Liver (tissue), 9 donors: ENCODE data around the gene TSKU. TPM values are rescaled to one million over a fixed set of nuclear protein-coding genes. Genes with fewer than 3 reads are reported as not detected.

Source experiments
- DNase-seq: peaks from one replicate; pipeline ENCODE4 v3.0.0-alpha.2; 2017; ENCODE audit warnings: low spot score
- H3K27ac ChIP-seq, 2 donors: one replicate each; pipeline ENCODE4 v1.7.0; 2013; ENCODE audit warnings: inconsistent platforms in 2 of 2, low read length in 2 of 2, control low read depth in 1 of 2, low read depth in 1 of 2, mild to moderate bottlenecking in 1 of 2
- H3K27me3 ChIP-seq, 4 donors: one replicate each; pipeline versions ENCODE4 v1.6.1 to v1.7.0; 2013; ENCODE audit warnings: low read length in 3 of 4, inconsistent platforms in 1 of 4, mild to moderate bottlenecking in 1 of 4, moderate library complexity in 1 of 4; ENCODE audit not compliant: control insufficient read depth in 4 of 4, insufficient read depth in 4 of 4
- H3K36me3 ChIP-seq, 4 donors: one replicate each; pipeline versions ENCODE4 v1.6.1 to v1.7.0; 2013; ENCODE audit warnings: low read length in 3 of 4, mild to moderate bottlenecking in 3 of 4, low read depth in 1 of 4, moderate library complexity in 1 of 4; ENCODE audit not compliant: control insufficient read depth in 4 of 4, insufficient read depth in 3 of 4
- H3K4me1 ChIP-seq, 4 donors: one replicate each; pipeline versions ENCODE4 v1.6.1 to v1.7.0; 2013; ENCODE audit warnings: low read length in 3 of 4, mild to moderate bottlenecking in 3 of 4, moderate library complexity in 1 of 4; ENCODE audit not compliant: control insufficient read depth in 4 of 4, insufficient read depth in 4 of 4
- H3K4me3 ChIP-seq, 3 donors: one replicate each; pipeline versions ENCODE4 v1.6.1 to v1.7.0; 2013; ENCODE audit warnings: low read length in 3 of 3, control low read depth in 1 of 3, low read depth in 1 of 3, mild to moderate bottlenecking in 1 of 3
- H3K9ac ChIP-seq, 2 donors: one replicate each; pipeline ENCODE4 v1.7.0; 2013; ENCODE audit warnings: low read length in 2 of 2, mild to moderate bottlenecking in 2 of 2, moderate library complexity in 2 of 2, control low read depth in 1 of 2, low read depth in 1 of 2
- H3K9me3 ChIP-seq, 4 donors: one replicate each; pipeline versions ENCODE4 v1.6.1 to v1.7.0; 2013; ENCODE audit warnings: low read length in 3 of 4; ENCODE audit not compliant: control insufficient read depth in 4 of 4
- ATF3 ChIP-seq: IDR thresholded peaks from 2 replicates; pipeline ENCODE4 v1.6.1; 2016; ENCODE audit warnings: antibody characterized with exemption
- CTCF ChIP-seq: fragments of 150-350 bp; IDR thresholded peaks from 2 replicates; pipeline ENCODE4 v1.5.1; 2017; ENCODE audit warnings: improper control_type of control experiment, low read depth, low read length; ENCODE audit not compliant: missing input control
- EGR1 ChIP-seq, 2 donors: IDR thresholded peaks; 2 replicates each; pipeline ENCODE4 v1.6.1; 2016 to 2018; ENCODE audit warnings: antibody characterized with exemption in 2 of 2, low read depth in 2 of 2
- FOXA1 ChIP-seq: IDR thresholded peaks from 2 replicates; pipeline ENCODE4 v1.6.1; 2016; ENCODE audit warnings: antibody characterized with exemption
- GABPA ChIP-seq, 2 donors: IDR thresholded peaks in 1 of 2; conservative IDR thresholded peaks in 1 of 2; 2 replicates each; pipeline ENCODE4 v1.6.1; 2016; ENCODE audit warnings: antibody characterized with exemption in 2 of 2, mild to moderate bottlenecking in 1 of 2, moderate library complexity in 1 of 2
- HNF4A ChIP-seq, 2 donors: conservative IDR thresholded peaks; 2 replicates each; pipeline ENCODE4 v1.6.1; 2016; ENCODE audit warnings: antibody characterized with exemption in 2 of 2, mild to moderate bottlenecking in 2 of 2
- HNF4G ChIP-seq: IDR thresholded peaks from 2 replicates; pipeline ENCODE4 v1.6.1; 2016; ENCODE audit warnings: antibody characterized with exemption
- JUND ChIP-seq, 2 donors: IDR thresholded peaks; 2 replicates each; pipeline ENCODE4 v1.6.1; 2016; ENCODE audit warnings: antibody characterized with exemption in 2 of 2
- MAX ChIP-seq: IDR thresholded peaks from 2 replicates; pipeline ENCODE4 v1.6.1; 2016; ENCODE audit warnings: antibody characterized with exemption
- NR2F2 ChIP-seq: IDR thresholded peaks from 2 replicates; pipeline ENCODE4 v1.6.1; 2016; ENCODE audit warnings: antibody characterized with exemption
- RAD21 ChIP-seq, 2 donors: IDR thresholded peaks; 2 replicates each; pipeline ENCODE4 v1.6.1; 2016; ENCODE audit warnings: antibody characterized with exemption in 2 of 2, mild to moderate bottlenecking in 2 of 2
- REST ChIP-seq: IDR thresholded peaks from 2 replicates; pipeline ENCODE4 v1.6.1; 2016; ENCODE audit warnings: antibody characterized with exemption, mild to moderate bottlenecking
- RXRA ChIP-seq, 2 donors: IDR thresholded peaks; 2 replicates each; pipeline ENCODE4 v1.6.1; 2017 to 2018; ENCODE audit warnings: antibody characterized with exemption in 2 of 2, mild to moderate bottlenecking in 1 of 2
- YY1 ChIP-seq: IDR thresholded peaks from 2 replicates; pipeline ENCODE4 v1.6.1; 2016; ENCODE audit warnings: antibody characterized with exemption, mild to moderate bottlenecking
- ZBTB33 ChIP-seq: IDR thresholded peaks from 2 replicates; pipeline ENCODE4 v1.6.1; 2016; ENCODE audit warnings: antibody characterized with exemption
- WGBS: extraction: QIAGEN DNeasy Blood & Tissue Kit; methylation state at CpG from one replicate; pipeline ENCODE4 v1.1.7; 2013; 5-methylcytosine and 5-hydroxymethylcytosine counted together
- polyA plus RNA-seq, 2 donors: library from polyadenylated mRNA; stranded (reverse) in 1 of 2; unstranded in 1 of 2; fragments of 200-250 nt in 1 of 2; fragments of >200 nt in 1 of 2; fragmentation: Nextera tagmentation in 1 of 2; extraction: Ambion mirVana in 1 of 2; gene quantifications; one replicate each; pipeline versions ENCODE4 v1.2.1 to v1.2.3, GENCODE V29; 2013 to 2015
- total RNA-seq, 2 donors: library from RNA; depleted of rRNA; stranded (reverse); fragments of >200 nt; gene quantifications; one replicate each; pipeline ENCODE4 v1.2.3, GENCODE V29; 2014
- donor health status: healthy.
- donor health status: healthy.
- donor health status: healthy.
- donor health status: healthy.
- donor health status: healthy.

TSKU gene
- total and polyA plus RNA-seq, 4 donors, result 3.3 to 492 (median 46.0) TPM

GRCh38 chr11:76793391-76794291 is 10.5 kb downstream of the TSKU start:
- no peaks in the 10 kb centered on the region for H3K9me3 ChIP-seq

GRCh38 chr11:76794371-76795289 is 11.5 kb downstream of the TSKU start:
- peak overlapping the region in 1 of 2 donors; percentile 7 for H3K27ac ChIP-seq
- TF ChIP-seq RXRA (IDR thresholded peaks at IDR 0.05), result no peak
- TF ChIP-seq NR2F2, result no peak
- no peak for TF ChIP-seq EGR1 (IDR thresholded peaks at IDR 0.05; ENCODE audit: low read depth in 2 of 2)

More at GRCh38 chr11:76793391-76794291, 10.5 kb downstream of the TSKU start:
- DNase-seq, result no peak
- Histone ChIP-seq H3K27me3 (no peaks in the 10 kb centered on the region), H3K36me3 (peaks cover 3 to 21% (median 10%) of the 10 kb centered on the region in 4 donors), H3K9ac (no peak overlapping the region), H3K4me3 (no peak overlapping the region), H3K4me1 (peaks cover 6 to 93% (median 63%) of the 10 kb centered on the region in 4 donors), H3K27ac (no peak overlapping the region)
- WGBS, result 47% methylated on average over 9 of the region's 9 CpGs
- TF ChIP-seq RXRA (IDR thresholded peaks at IDR 0.05) (peak; percentile 17 to 35), HNF4A (conservative IDR thresholded peaks at IDR 0.05) (peak; percentile 8 to 23), FOXA1 (no peak), HNF4G (no peak)

GRCh38 chr11:76795290-76795935 is 12.3 kb downstream of the TSKU start:
- no peak for DNase-seq
- no peaks in the 10 kb centered on the region for H3K27me3 ChIP-seq
- peaks cover 6 to 93% (median 69%) of the 10 kb centered on the region in 4 donors for H3K4me1 ChIP-seq
- WGBS, result 73% methylated on average over 21 of the region's 21 CpGs
- H3K9ac ChIP-seq, result no peak overlapping the region
- no peak overlapping the region for H3K27ac ChIP-seq
- peaks cover 3 to 18% (median 9%) of the 10 kb centered on the region in 4 donors for H3K36me3 ChIP-seq
- H3K9me3 ChIP-seq, result no peaks in the 10 kb centered on the region
- no peak overlapping the region for H3K4me3 ChIP-seq
- TF ChIP-seq YY1 (no peak), REST (no peak), MAX (no peak), ZBTB33 (no peak), ATF3 (no peak), JUND (IDR thresholded peaks at IDR 0.05) (no peak), CTCF (no peak), RAD21 (IDR thresholded peaks at IDR 0.05) (no peak), EGR1 (IDR thresholded peaks at IDR 0.05; ENCODE audit: low read depth in 2 of 2) (no peak), GABPA (IDR thresholded peaks at IDR 0.05 in 1 of 2, conservative IDR thresholded peaks at IDR 0.05 in 1 of 2) (no peak), NR2F2 (no peak), HNF4G (no peak), RXRA (IDR thresholded peaks at IDR 0.05) (no peak), FOXA1 (no peak)

More at GRCh38 chr11:76794371-76795289, 11.5 kb downstream of the TSKU start:
- peaks cover 3 to 21% (median 9%) of the 10 kb centered on the region in 4 donors for H3K36me3 ChIP-seq
- H3K4me3 ChIP-seq, result no peak overlapping the region
- no peaks in the 10 kb centered on the region for H3K27me3 ChIP-seq
- H3K9me3 ChIP-seq, result no peaks in the 10 kb centered on the region
- WGBS, result 93% methylated on average over 12 of the region's 12 CpGs
- H3K4me1 ChIP-seq, result peaks cover 6 to 93% (median 66%) of the 10 kb centered on the region in 4 donors
- no peak for DNase-seq
- H3K9ac ChIP-seq, result no peak overlapping the region
